HG02970 (cell line): ENCODE results near the gene DIP2C.
"Not testable (repeated sequence)": the region's sequence is repeated elsewhere in the genome, so short reads cannot be mapped to it uniquely, and the experiment has no call there.

Source experiments
- ATAC-seq: cut with Tn5 transposase; IDR thresholded peaks from one replicate; pipeline ENCODE4 v1.9.1; 2021; ENCODE audit warnings: mild to moderate bottlenecking, moderate library complexity, moderate number of reproducible peaks; ENCODE audit not compliant: unreplicated experiment, low FRiP score

Gene DIP2C

GRCh38 chr10:412109-412508, 277.4 kb downstream of the DIP2C start:
- ATAC-seq = no peak

GRCh38 chr10:411603-412002, 277.9 kb downstream of the DIP2C start:
- no peak for ATAC-seq

- no peak for ATAC-seq
These were observed 279.9 kb downstream of the DIP2C start for GRCh38 chr10:409408-410040.

GRCh38 chr10:408236-408635, 281.2 kb downstream of the DIP2C start:
- no peak for ATAC-seq

GRCh38 chr10:406976-407375, 282.5 kb downstream of the DIP2C start:
- no peak for ATAC-seq

- ATAC-seq = no peak
These were observed 283.8 kb downstream of the DIP2C start for GRCh38 chr10:405648-406047.

- no peak for ATAC-seq
These were observed 284.5 kb downstream of the DIP2C start for GRCh38 chr10:404991-405390.

GRCh38 chr10:404346-404745, 285.1 kb downstream of the DIP2C start:
- no peak for ATAC-seq

GRCh38 chr10:398954-399353, 290.5 kb downstream of the DIP2C start:
- no peak for ATAC-seq

- no peak for ATAC-seq
These were observed 292.0 kb downstream of the DIP2C start for GRCh38 chr10:397321-398068.

GRCh38 chr10:396535-397220, 292.8 kb downstream of the DIP2C start:
- no peak for ATAC-seq

GRCh38 chr10:396107-396506, 293.4 kb downstream of the DIP2C start:
- no peak for ATAC-seq

- ATAC-seq = no peak
These were observed 293.8 kb downstream of the DIP2C start for GRCh38 chr10:395665-396064.

- ATAC-seq = not testable (repeated sequence)
These were observed 294.9 kb downstream of the DIP2C start for GRCh38 chr10:394439-395101.

- ATAC-seq = no peak
These were observed 295.6 kb downstream of the DIP2C start for GRCh38 chr10:393787-394438.

- no peak for ATAC-seq
These were observed 296.2 kb downstream of the DIP2C start for GRCh38 chr10:393106-393745.

- ATAC-seq = no peak
These were observed 296.8 kb downstream of the DIP2C start for GRCh38 chr10:392705-393037.

- ATAC-seq = no peak
These were observed 297.4 kb downstream of the DIP2C start for GRCh38 chr10:391847-392704.

- no peak for ATAC-seq
These were observed 298.2 kb downstream of the DIP2C start for GRCh38 chr10:391305-391704.
